LoVo (cell line): ENCODE data around the gene NCR3LG1.
A peak's percentile ranks its signal among the peaks of the same experiment; 100 is the strongest.
"Not testable (repeated sequence)": the region's sequence is repeated elsewhere in the genome, so short reads cannot be mapped to it uniquely, and the experiment has no call there.

Source experiments
- DNase-seq: peaks from one replicate; pipeline ENCODE4 v3.0.0-alpha.2; 2016; ENCODE audit warnings: low spot score

The NCR3LG1 gene

DNA sequence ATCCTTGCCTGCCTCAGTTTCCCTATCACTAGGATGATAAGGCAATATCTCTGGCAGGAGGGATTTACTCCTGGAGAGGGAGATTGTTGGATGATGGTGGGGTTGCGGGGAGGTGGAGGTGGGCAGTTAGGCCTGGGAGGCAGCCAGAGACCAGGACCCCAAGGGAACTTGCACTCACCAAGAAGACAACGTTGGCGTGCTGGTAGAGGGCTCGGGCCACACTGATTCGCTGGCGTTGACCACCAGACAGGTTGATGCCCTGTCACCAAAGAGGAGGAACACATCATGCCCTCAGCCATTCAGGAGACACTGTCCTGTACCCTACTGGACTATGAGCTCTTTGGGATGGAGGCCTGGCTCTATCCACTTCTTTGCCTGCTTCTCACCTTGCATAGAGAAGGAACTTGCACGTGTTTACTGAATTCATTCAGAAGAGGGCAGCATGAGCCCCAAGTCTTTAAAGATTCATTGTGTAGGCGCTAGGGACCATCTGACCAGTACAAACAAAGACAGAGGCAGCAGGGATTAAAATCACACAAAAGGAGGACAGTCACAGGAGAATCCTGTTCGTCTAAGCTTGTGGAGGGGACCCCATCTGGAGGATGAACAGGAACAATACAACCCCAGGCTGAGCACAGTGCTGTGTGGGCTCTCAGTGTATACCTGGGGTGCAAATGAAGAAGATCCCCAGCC, 61.0 kb downstream of the NCR3LG1 start:
- DNase-seq, result no peak

DNA sequence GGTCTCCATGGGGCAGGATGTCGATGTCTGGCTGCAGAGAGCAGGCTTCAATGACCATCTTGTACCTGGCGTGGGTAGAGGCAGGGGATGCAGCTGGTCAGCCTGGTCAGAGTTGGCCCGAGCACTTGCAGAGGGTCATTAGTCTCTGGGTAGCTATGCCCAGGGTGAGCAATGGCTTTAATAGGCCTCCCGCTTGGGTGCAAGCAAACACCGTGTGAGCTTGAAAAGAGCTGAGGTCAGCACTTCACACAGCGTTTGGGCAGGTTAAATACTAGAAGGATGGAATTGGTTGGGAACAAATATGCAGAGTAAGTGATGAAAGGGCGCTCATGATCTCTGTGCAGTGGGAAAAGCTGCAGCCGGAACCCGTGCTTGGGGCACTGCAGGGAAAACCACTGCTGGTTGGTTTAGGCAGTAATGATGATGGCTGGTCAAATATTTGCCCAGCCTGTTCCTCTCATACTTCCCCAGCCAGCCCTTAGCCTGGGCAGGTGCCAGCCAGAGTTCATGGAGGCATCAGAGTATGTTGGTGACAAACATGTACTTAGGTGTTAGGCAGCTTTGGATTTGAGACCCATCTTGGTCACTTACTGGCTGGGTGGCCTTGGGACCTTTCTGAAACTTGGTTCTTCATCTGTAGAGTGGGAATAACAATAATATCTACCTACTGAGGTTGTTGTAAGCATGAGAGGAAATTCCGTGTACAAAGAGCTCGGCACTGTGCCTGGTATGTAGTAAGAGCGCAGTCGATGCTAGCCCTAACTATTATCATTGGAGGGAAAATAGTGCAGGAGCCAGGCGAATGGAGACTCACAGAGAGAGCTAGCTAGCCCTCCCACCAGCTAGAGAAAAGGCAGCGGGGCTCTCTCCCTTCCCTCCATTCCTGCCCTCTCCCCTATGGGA, 62.1 kb downstream of the NCR3LG1 start:
- no peak for DNase-seq

DNA sequence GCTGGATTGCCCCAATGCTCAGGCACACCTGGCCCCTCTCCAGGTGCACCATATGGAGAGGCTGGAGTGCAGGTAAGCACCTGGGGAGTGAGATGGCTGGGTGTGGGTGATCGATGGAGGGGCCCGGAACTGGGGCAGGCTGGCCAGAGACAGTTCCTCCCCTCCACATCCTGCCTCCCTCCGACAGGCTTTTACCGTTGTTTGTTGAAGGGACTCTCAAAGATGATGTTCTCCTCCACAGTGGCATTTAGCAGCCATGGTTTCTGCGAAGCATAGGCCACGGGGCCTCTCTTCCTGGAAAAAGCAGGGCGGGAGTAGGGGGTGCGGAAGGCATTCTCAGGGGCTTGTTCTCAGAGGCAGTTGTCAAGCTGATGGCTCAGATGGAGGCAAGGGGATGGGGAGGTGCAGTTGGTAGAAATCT, 62.7 kb downstream of the NCR3LG1 start:
- DNase-seq, result no peak

DNA sequence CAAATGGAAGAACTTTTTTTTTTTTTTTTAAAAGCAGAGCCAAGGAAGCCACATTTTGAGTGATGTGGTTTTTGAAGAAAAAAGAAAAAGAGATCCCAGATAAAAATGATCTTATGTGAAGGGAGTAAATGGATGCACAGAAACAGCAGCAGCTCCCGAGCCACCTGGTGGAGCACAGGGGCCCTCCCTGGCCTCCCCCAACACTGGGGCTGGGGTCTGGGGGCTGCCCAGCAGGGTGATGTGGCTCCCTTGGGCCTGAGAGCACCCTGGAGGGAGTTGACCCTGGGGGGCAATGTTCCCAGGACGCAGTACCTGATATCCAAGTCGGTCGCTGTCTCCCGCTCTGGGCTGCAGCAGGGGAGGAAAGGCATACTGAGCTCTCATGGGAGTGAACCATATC, 63.4 kb downstream of the NCR3LG1 start:
- DNase-seq, result no peak

DNA sequence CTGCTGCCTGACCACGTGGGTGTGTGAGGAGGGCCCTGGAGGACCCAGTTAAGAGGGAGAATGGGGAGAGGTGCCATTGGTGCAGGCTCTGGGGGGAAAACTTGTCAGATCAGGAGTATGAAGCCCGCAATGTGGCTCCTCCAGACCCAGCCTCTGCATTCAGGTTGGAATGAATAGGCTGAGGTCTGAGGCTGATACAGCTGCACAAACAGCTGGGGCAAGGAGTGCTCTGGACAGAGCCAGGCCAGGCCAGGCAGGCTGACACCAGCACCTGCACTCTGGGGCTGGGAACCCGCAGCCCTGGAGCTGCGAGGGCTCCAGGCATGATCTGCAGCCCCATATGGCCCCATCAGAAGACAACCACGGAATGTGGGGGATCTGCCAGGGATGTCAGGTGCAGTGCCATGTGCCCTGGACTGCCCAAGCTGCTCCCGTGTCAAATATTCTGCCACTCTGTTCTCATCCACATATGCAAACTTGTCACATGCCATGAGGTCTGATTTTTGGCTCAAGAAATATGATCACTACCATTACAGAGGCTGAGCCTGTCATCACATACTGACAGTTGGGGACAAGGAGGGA, 64.0 kb downstream of the NCR3LG1 start:
- no peak for DNase-seq

DNA sequence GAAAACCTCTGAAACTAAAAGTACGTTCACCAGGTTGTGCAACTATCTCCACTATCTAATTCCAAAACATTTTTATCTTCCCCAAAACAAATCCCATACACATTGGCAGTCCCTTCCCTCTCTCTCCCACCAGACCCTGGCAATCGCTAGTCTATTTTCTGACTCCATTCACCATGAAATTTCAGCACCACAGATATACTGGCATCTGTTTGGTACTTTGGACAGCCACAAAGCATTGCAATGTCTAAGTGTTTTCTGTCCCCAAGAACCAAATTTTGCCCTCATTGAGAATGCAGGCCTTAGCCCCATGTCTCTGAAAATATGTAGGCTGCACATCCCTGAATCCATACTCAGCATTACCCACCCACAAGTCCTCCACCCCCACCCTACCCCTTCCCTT, 64.9 kb downstream of the NCR3LG1 start:
- no peak for DNase-seq

DNA sequence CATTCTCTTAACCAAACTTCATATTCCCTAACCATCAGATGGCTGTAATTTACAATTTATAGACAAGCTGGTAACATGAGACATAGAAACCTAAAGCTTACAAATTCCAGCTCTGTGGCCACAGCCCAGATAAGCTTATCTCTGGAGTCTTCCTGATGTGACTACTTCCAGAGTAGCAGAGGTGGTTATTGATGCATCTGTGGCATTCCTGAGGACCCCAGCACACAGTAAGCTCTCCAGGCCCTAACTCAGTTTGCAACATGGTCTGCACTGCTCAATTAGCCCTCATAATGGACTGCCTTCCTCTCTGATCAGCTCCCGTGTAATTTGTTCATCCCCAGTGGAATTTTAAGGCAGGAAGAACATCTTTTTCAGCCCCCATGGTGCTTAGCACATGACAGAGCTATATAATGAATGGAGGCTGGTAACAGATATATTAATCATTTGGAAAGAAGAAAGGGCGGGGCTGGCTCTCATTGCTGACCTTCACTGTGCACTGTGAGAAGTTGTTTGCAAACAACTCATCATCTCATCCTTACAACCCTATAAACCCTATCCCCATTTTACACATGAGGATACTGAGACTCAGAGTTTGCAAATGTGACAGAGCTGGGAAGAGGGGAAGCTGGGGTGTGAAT, 67.0 kb downstream of the NCR3LG1 start:
- no peak for DNase-seq

DNA sequence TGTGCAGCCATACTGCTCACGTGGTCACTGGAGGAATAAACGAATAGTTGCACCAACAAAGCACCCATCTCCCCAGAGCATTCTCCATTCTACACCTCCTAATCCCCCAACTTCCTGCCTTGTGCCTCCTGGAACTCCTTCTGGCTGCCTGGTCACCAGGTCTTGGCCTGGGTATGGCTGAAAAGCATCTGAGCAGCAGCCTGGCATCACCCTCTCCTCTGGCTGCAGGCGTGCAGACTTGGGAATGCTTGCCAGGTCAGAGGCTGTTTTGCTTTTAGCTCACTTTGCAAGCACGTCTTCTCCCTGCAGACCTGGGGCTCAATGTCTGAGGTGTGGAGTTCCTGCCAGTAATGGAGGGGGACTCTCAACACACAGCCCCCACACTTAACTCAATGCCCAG, 70.2 kb downstream of the NCR3LG1 start:
- no peak for DNase-seq

DNA sequence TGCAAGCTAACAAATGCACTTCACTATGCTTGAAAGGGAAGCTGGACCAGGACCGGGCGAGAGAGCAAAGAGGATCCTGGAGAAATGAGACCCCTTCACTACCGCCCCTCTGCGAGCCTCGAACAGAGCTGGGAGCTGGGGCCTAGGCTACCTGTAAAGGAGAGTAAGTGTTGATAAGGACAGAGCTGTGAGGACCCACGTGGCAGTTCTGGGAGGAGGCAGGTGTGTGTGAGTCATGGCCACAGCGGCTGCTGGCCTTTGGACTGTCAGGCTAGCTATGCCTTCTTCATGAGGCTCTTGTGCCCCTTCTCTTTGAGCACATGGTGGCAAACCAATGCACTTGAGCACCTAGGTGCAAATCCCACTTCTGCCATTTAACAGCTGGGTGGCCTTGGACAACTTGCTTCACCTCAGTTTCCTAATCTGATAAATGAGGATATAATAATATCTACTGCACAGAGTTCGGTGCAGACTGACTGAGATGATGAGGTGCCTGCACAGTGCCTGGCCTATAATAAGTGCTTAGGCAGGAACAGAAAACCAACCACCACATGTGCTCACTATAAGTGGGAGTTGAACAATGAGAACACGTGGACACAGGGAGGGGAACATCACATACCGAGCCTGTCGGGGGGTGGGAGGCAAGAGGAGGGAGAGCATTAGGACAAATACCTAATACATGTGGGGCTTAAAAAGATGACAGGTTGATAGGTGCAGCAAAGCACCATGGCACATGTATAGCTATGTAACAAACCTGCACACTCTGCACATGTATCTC, 72.1 kb downstream of the NCR3LG1 start:
- DNase-seq, result peak; percentile 49

DNA sequence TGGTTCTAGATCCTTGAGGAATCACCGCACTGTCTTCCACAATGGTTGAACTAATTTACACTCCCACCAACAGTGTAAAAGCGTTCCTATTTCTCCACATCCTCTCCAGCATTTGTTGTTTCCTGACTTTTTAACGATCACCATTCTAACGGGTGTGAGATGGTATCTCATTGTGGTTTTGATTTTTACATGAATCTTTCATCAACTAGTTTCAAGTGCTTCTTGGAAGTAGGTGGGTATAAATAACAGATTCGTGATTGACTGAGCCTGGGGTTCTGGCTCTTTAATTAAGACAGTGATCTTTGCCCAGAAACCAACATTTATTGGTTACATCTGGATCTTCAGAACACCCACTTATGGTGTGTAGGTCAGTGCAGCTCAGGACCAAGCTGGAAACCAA, 74.6 kb downstream of the NCR3LG1 start:
- not testable (repeated sequence) for DNase-seq
